RPMI7951 (cell line): ENCODE data around the gene DNMT3B. TPM values are rescaled to one million over a fixed set of nuclear protein-coding genes. Genes with fewer than 3 reads are reported as not detected.
A peak's percentile ranks its signal among the peaks of the same experiment; 100 is the strongest.
"Not testable (repeated sequence)": the region's sequence is repeated elsewhere in the genome, so short reads cannot be mapped to it uniquely, and the experiment has no call there.

Experiments
- DNase-seq: peaks from one replicate; pipeline ENCODE4 v3.0.0-alpha.2; 2012; ENCODE audit warnings: low read depth
- total RNA-seq: library from RNA; depleted of rRNA; stranded (reverse); fragments of >200 nt; shearing (Covaris generic); gene quantifications from 2 replicates; pipeline ENCODE4 v1.2.3, GENCODE V29; 2014

Gene DNMT3B
- total RNA-seq, 1 experiment from 2014 or later, result 6.8 TPM

DNA sequence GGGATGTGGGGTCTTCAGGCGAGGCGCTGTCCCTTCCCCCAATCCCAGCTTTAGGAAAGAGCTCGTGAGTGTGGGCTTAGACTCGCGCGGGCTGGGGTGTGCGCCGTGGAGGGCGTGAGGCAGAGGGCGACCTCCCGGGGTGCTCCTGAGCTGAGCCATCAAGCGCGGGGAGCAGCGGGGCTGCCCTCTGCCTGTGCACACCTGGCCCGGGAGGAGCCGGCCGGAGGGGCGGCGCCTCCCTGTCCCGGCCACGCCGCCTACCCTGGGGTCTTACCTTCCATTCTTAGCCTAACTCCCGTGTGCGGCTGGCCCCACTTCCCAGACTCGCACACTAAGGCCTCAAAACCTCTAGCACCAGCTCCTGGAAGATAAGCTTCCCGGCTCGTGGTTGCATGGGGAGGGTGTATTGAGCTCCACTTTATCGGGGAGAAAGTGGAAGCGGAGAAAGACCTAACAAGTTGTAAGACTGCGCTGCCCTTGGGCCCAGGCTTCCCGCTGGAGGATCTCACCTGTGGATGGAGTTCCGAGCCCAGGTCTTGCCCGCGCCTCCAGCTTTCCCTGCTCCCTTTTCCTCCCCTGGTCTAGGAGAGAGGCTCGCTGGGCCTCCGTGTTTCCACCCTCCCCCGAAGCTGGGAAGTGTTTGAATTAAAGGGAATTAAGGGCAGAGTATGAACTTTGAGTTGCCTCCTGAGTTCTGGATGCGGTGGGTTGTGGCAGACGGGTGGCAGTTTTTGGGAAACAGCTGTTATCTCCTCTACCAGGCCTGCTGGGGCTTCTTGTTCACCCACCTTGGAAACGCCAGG is 1.2 kb downstream of the DNMT3B start:
- no peak for DNase-seq

GRCh38 chr20:32764005-32764960 is 2.1 kb downstream of the DNMT3B start:
- no peak for DNase-seq

DNA sequence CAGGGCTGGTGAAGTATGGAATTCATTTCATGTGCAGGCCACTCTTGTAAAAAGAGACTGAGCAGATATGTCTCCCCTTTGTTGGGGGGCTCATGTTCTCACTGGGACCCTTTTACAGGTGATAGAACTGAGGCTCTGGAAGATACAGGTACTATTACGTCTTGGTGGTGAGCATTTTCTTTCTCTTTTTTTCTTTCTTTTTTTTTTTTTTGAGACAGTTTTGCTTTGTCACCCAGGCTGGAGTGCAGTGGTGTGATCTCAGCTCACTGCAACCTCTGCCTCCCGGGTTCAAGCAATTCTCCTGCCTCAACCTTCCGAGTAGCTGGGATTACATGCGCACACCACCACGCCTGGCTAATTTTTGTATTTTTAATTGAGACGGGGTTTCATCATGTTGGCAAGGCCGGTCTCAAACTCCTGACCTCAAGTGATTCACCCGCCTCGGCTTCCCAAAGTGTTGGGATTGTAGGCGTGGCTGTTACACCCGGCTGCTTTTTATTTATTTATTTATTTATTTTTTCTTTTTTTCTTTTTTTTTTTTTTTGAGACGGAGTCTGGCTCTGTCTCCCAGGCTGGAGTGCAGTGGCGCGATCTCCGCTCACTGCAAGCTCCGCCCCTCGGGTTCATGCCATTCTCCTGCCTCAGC is 3.2 kb downstream of the DNMT3B start:
- DNase-seq, result not testable (repeated sequence)

DNA sequence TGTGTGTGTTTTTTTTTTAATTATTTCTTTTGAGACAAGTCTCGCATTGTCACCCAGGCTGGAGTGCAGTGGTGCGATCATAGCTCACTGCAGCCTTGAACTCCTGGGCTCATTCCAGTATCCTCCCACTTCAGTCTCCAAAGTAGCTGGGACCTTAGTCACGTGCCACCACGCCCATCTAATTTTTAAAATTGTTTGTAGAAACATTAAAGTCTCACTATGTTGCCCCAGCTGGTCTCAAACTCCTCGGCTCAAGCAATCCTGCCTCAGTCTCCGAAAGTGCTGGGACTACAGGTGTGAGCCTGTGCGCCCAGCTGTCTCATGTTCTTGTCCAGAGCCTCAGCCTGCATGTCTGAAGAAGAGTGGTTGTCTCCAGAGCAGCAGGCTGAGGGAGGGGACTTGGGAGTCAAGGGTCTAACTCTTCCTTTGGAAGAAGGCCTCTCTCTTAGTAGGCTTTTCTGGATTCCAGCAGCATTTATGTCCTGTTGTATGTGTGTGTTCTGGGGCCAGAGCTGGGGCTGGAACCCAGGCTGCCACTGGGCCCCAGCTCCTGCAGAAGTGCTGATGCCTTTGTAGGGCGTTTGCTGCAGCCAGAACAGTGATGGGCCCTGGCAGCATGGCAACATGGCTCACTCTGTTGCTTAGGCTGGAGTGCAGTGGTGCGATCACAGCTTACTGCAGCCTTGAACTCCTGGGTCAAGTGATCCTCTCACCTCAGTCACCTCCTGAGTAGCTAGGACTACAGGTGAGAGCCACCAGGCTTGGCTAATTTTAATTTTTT is 5.4 kb downstream of the DNMT3B start:
- DNase-seq, result no peak

GRCh38 chr20:32772046-32772445 is 9.9 kb downstream of the DNMT3B start:
- DNase-seq, result no peak

GRCh38 chr20:32773223-32773622 is 11.0 kb downstream of the DNMT3B start:
- DNase-seq, result no peak

GRCh38 chr20:32773855-32774254 is 11.7 kb downstream of the DNMT3B start:
- no peak for DNase-seq

DNA sequence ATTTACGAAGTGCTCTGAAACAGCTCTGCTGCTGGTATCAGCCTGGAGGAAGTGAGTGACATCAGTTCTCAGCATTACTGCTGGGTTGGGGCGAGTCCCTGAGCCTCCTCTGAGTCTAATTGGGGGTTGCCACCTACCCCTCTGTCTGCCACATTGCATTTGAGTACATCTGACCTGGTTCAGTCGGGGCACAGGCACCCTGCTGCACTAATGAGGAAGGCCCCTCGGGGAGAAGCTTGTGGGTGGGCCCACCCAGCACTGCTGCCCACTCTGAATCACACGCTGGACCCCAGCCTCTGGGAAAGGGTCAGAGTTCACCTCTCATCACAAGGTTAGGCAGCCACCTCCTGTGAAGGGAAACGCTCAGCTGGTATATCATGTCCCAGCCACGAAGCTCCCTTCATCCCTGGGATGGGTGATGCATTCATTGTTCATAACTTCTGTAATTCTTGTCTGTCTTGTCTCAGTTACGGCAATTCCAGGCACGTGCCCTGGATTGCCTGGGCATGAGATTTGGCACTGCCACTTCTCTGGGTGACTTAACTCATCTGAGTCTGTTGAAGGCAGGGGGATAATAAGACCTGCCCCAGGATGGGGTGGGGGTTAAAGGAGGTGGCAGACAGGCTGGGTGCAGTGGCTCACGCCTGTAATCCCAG is 13.3 kb downstream of the DNMT3B start:
- DNase-seq, result no peak

DNA sequence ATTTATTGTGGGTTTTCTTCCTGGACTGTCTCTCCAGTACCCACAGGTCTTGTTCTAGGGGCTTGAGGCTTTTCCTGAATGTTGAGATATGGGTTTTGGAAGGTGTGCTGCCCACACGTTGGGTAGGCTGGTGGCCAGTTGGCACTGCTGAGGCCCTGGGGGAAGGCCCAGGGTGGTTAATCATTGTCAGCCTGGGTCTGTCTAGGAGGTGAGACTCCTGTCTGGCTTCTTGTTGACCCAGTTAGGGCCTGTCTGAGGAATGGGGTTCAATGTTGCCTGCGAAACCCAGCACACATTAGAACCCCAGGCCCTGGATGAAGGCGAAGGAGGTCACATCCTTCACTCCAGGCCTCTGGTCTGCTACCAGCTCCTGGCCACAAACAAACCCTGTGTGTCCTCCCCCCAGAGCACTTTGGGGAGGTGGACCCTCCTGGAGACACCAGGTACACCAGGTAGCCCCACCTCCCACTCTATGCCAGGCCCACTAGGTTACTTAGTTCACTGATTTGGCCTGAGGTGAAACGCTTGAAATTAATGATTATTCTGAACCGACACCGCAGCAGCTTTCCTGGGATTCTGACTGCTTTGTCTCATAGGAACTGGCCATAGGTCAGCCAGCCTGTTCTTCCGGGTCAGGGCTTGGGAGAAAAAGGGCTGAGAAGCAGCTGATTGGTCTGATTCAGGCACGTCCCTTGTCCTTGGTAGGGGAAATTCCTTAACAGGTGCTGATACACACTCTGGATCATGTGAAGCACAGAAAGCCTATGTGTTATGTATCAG is 15.2 kb downstream of the DNMT3B start:
- DNase-seq, result no peak

DNA sequence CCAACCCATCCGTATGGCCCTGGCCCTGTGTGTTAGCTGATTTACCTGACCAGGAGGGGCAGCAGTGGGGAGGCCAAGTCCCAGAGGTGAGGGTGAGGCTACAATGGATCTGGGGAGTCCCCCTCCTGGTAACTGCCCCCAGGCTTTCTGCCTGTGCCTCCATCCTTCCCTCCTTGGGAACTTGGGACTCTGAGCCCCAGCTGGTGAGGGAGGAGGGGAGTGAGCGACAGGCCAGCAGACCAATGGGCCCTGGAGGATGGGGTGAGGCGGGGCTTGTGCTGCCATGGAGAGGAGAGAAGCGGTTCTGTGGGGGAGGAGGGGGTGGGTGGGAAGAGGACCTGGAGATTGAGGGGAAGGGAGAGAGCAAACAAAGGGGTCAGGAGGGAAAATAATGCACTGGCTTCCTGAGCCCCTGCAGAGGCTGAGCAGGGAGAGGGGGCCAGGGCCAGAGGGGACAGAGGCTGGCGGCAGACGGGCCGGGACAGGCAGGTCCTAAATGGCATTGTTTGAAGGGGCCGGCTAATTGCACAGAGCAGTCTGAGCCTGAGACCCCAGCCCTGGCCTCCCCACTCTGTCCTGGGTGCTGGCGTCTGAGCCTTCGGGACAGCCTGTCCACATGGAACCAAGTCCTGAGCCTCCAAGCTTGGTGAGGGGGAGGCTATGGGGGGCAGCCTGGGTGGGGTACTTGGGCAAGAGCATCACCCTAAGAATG is 17.5 kb downstream of the DNMT3B start:
- DNase-seq, result no peak

GRCh38 chr20:32780278-32780677 is 18.1 kb downstream of the DNMT3B start:
- DNase-seq, result no peak

DNA sequence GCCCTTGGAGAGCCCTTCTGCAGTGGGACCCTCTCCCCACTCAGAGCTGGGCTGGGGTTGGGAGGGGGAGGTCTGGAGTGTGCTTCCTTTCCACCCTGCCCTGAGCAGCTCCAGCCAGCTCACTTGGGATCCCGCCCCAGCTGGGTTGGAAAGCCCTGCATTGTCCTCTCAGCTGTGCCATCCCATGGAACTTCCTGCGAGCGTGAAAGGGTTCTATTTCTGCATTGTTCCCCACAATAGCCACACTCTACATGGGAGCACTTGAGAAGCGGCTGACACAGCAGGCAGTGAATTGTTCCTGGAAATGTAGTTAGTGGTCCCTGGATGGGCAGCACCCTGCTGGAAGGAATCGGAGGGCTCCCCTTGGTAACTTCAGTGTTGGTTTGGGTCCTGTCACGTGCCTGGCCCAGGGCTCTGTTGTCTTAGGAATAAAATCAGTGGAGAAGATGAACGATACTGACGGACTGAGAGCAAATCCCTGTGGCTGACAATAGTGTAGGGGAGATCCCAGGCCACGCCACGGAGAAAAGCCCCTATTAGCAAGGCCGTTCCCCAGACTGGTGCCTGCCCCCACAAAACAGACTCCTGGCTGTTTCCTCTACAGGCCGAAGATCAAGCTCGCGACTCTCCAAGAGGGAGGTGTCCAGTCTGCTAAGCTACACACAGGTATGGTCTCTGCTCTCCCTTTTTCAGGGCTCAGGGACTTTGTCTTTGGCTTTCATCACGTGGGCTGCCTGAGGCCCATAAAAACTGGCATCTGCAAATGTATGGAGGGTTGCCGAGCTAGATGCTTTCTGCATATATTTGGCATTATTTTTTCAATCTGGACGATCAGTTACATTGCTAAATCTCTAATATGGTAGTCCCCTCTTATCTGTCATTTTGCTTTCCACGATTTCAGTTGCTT is 18.8 kb downstream of the DNMT3B start:
- DNase-seq, result no peak

DNA sequence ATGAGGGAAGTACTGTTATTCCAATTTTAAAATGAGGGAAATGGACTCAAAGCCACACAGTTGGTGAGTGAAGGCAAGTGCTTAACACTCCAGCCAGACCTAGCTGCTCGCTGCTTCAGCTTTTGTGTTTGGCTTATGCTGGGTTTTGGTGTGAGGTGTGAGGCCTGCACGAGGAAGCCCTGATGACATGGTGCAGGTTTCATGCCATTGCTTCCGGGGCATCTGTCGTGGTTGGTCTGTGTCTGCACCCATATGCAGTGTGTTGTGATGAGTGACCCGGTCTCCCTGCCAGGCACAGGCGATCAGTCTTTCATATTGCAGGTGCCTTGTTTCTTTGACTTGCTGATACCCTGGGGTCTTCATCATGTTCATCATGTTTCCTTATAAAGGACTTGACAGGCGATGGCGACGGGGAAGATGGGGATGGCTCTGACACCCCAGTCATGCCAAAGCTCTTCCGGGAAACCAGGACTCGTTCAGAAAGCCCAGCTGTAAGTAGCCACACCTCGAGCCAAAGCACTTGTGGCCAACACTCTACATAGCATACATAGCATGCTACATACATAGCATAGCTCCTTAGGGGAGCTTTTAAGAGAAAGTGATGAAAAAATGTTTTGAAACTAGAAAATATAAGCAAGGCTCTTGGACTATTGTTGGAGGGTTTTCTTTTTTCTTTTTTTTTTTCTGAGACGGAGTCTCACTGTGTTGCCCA is 22.3 kb downstream of the DNMT3B start:
- no peak for DNase-seq

GRCh38 chr20:32786059-32786760 is 24.0 kb downstream of the DNMT3B start:
- no peak for DNase-seq

DNA sequence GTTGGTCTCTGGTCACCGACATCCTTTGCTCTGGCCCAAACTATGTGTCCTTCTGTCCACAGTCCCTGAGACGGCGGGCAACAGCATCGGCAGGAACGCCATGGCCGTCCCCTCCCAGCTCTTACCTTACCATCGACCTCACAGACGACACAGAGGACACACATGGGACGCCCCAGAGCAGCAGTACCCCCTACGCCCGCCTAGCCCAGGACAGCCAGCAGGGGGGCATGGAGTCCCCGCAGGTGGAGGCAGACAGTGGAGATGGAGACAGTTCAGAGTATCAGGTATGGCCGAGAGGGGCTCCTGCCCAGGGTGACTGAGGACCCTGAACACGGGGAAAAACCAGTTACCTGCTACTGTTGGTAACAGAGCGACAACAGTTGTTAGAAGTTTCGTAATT is 25.0 kb downstream of the DNMT3B start:
- no peak for DNase-seq

DNA sequence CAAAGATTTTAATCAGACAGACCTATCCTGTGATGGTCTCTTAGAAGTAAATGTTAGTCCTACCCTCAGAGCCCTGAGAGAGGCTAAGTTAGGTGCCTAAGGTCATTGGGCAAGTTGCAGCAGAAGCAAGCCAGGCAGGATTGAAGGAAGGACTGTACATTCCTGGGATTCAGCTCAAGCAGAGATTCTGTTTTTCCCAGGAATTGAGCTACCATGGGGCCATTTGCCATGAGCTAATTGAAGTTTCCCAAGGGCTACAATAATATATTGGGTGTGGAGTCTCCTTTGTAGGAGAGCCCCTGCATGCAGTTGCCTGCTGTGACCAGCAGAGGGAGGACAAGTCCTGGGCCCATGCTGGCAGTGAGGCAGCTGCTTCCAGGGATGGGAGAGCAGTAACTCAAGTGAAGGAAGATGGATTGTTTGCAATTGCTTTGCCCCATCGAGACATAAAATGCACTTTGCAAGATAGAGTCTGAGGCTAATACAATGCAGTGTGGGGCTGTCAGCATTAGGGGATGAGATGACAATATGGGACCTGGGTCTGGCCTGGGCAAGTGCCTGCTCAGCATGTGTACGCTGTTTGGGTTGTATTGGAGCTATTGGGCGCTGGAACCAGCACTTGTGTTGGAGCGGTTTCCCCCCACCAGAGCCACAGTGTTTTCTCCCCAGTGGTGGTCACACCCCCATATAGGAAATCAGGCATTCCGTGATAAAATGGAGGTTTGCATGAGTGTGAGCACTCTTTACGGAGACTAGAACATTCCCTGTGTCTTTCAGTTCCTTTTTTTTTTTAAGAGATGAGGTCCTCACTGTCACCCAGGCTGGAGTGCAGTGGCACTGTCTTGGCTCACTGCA is 27.9 kb downstream of the DNMT3B start:
- DNase-seq, result peak; percentile 71
